ENCODE data around the gene PCGF1. TPM values are rescaled to one million over a fixed set of nuclear protein-coding genes. Genes with fewer than 3 reads are reported as not detected.

The PCGF1 gene
- total and polyA plus RNA-seq, 2 of the 13 experiments (the other 11 are each of a cell fraction or from before 2014, with no cell fraction given): 20.4 to 22.6 TPM

GRCh38 chr2:74499267-74499939, 8.1 kb downstream of the PCGF1 start, which contains the start of gene LBX2 (continued):
- TF ChIP-seq ZFP37 (CRISPR knock-in tag; IDR thresholded peaks at IDR 0.05; ENCODE audit: borderline replicate concordance): no peak
- TF ChIP-seq THYN1 (CRISPR knock-in tag; IDR thresholded peaks at IDR 0.05; ENCODE audit: borderline replicate concordance, low read depth): no peak
- no peak for TF ChIP-seq ZFP1 (CRISPR knock-in tag; IDR thresholded peaks at IDR 0.05)
- TF ChIP-seq RBFOX2 (IDR thresholded peaks at IDR 0.05; ENCODE audit: low read depth, low read length): peak; percentile 74
- TF ChIP-seq PRDM4 (CRISPR knock-in tag; IDR thresholded peaks at IDR 0.05; ENCODE audit: borderline replicate concordance): no peak
- TF ChIP-seq RBM22 (optimal IDR thresholded peaks at IDR 0.05; ENCODE audit: low read length): no peak
- 0 out of 2 replicates have a peak, but pooled peaks have one; percentile 21 for TF ChIP-seq KDM5B (CRISPR knock-in tag; IDR thresholded peaks at IDR 0.05; ENCODE audit: borderline replicate concordance)
- peak; percentile 49 for TF ChIP-seq PITX1 (CRISPR knock-in tag; IDR thresholded peaks at IDR 0.05)
- no peak for TF ChIP-seq NCOA5 (CRISPR knock-in tag; IDR thresholded peaks at IDR 0.05)
- 0 out of 2 replicates have a peak, but pooled peaks have one; percentile 7 for TF ChIP-seq MYC (CRISPR knock-in tag; IDR thresholded peaks at IDR 0.05; ENCODE audit: borderline replicate concordance)
- 0 out of 2 replicates have a peak, but pooled peaks have one; percentile 53 for TF ChIP-seq CSRNP1 (CRISPR knock-in tag; IDR thresholded peaks at IDR 0.05)
- TF ChIP-seq ESRRA (CRISPR knock-in tag; IDR thresholded peaks at IDR 0.05; ENCODE audit: low read depth): peak; percentile 58; the same call in 1 of the 2 replicates
- TF ChIP-seq KDM2A (CRISPR knock-in tag; IDR thresholded peaks at IDR 0.05; ENCODE audit: borderline replicate concordance, low read depth): peak; percentile 85
- no peak for TF ChIP-seq RAD21 (CRISPR knock-in tag; IDR thresholded peaks at IDR 0.05)
- no peak for TF ChIP-seq SMARCC2 (IDR thresholded peaks at IDR 0.05)
- TF ChIP-seq TBX2 (CRISPR knock-in tag; IDR thresholded peaks at IDR 0.05; ENCODE audit: borderline replicate concordance): peak; percentile 61; the same call in 1 of the 2 replicates
- TF ChIP-seq ZNF800 (CRISPR knock-in tag; IDR thresholded peaks at IDR 0.05): peak; percentile 85; the same call in 1 of the 2 replicates
- TF ChIP-seq HMGXB4 (CRISPR knock-in tag; IDR thresholded peaks at IDR 0.05; ENCODE audit: borderline replicate concordance in 1 of 2, low read depth in 1 of 2): peak in 1 of 2 experiments; percentile 25; a peak in 1 of 4 replicates
- peak; percentile 60; the same call in 1 of the 2 replicates for TF ChIP-seq ZFP91 (CRISPR knock-in tag; IDR thresholded peaks at IDR 0.05; ENCODE audit: borderline replicate concordance)
